Heart right ventricle (tissue), 16 donors: ENCODE measurements around the gene C5AR2. TPM values are rescaled to one million over a fixed set of nuclear protein-coding genes. Genes with fewer than 3 reads are reported as not detected.

Experiments
- ATAC-seq, 8 donors: fragments of 200-7000 bp; cut with Tn5 transposase; one replicate each; pipeline ENCODE4 v1.9.1; 2020; ENCODE audit warnings: mild to moderate bottlenecking in 8 of 8, moderate library complexity in 8 of 8, moderate number of reproducible peaks in 1 of 8
- DNase-seq, 2 donors: peaks; one replicate each; pipeline ENCODE4 v3.0.0-alpha.2; 2020
- H3K27ac ChIP-seq, 10 donors: fragments of 200-600 bp; sonication (generic) in 2 of 10; one replicate each; pipeline versions ENCODE4 v1.5.0 to v1.8.0; 2020 to 2022; ENCODE audit warnings: mild to moderate bottlenecking in 3 of 10
- H3K27me3 ChIP-seq, 7 donors: fragments of 200-600 bp; one replicate each; pipeline ENCODE4 v1.8.0; 2021 to 2022; ENCODE audit warnings: mild to moderate bottlenecking in 2 of 7
- H3K36me3 ChIP-seq, 9 donors: fragments of 200-600 bp; sonication (generic) in 1 of 9; one replicate each; pipeline versions ENCODE4 v1.5.0 to v1.8.0; 2020 to 2022; ENCODE audit warnings: mild to moderate bottlenecking in 2 of 9
- H3K4me1 ChIP-seq, 9 donors: fragments of 200-600 bp; sonication (generic) in 1 of 9; one replicate each; pipeline versions ENCODE4 v1.5.0 to v1.8.0; 2020 to 2022; ENCODE audit warnings: mild to moderate bottlenecking in 4 of 9
- H3K4me3 ChIP-seq, 10 donors: fragments of 200-600 bp; sonication (generic) in 2 of 10; one replicate each; pipeline versions ENCODE4 v1.5.0 to v1.8.0; 2020 to 2022; ENCODE audit warnings: mild to moderate bottlenecking in 7 of 10, moderate library complexity in 2 of 10
- H3K9me3 ChIP-seq, 11 donors: fragments of 200-600 bp in 10 of 11; sonication (generic) in 2 of 11; one replicate each; pipeline versions ENCODE4 v1.5.0 to v1.8.0; 2013 to 2022; ENCODE audit warnings: mild to moderate bottlenecking in 2 of 11, control low read depth in 1 of 11, moderate library complexity in 1 of 11
- WGBS, 2 donors: extraction: QIAGEN DNeasy Blood & Tissue Kit; methylation state at CpG; one replicate each; pipeline ENCODE4 v1.1.7; 2013; ENCODE audit warnings: inconsistent platforms in 1 of 2; 5-methylcytosine and 5-hydroxymethylcytosine counted together
- intact Hi-C, 10 donors: fragments of 100-400 bp; cut with DNase I; formaldehyde crosslinking; loops; one replicate each; pipeline versions ENCODE4 v1.11.1 to v1.14.2; 2022
- polyA plus RNA-seq, 2 donors: library from polyadenylated mRNA; stranded (reverse); fragments of 200-250 nt; gene quantifications; one replicate each; pipeline ENCODE4 v1.2.3, GENCODE V29; 2013
- total RNA-seq, 10 donors: library from RNA; stranded (reverse); fragmentation: NEBNext Ultra II Directional in 3 of 10; extraction: Animal tissue kit (Norgen Biotek cat#: 25700) in 3 of 10; gene quantifications; one replicate each; pipeline versions ENCODE4 v1.2.1 to v1.2.4, GENCODE V29; 2021 to 2023
- TF ChIP-seq, protein P1 (sequence below), 9 donors: fragments of 200-600 bp; sonication (generic) in 2 of 9; IDR thresholded peaks; one replicate each; pipeline versions ENCODE4 v1.5.0 to v1.8.0; 2021 to 2022; ENCODE audit warnings: antibody characterized with exemption in 9 of 9, mild to moderate bottlenecking in 5 of 9, moderate library complexity in 1 of 9
- donor health status: Arrhythmogenic right ventricular cardiomyopathy.
- donor health status: ischemic (EF 13 %, LVEDD 7.1; RV severe dilation, severe dysfunction).
- donor health status: healthy with polysubstance abuse.
- donor health status: DM: no; HTN: yes; CAD: no.
- donor health status: DM: no; HTN: no; CAD: no.
- donor health status: ischemic (EF 25% LVEDD 6.9; RV normal size, moderate dysfunction).
- donor health status: ischemic (EF 25% LVEDD 5.7; RV mildly dilated, moderate dysfunction).
- donor health status: healthy.
- donor health status: DM: yes; HTN: yes; CAD: no.
- donor health status: Ischemic cardiomyopathy.
- donor health status: ischemic (EF 35%, LVEDD 5.7; RV mildly dilated, moderate dysfunction).
- donor health status: nonischemic (EF 11% LVEDD 7.7; RV severe dilation, severe dysfunction).
- donor health status: DM: yes; HTN: yes; CAD: no.
- donor health status: PGD.
- donor health status: ischemic (EF 29% LVEDD 5.4; RV normal size, mild dysfunction).
- donor health status: nonischemic (EF 23%, LVEDD 6.1; RV moderate dilation, normal function).

The C5AR2 gene
- total and polyA plus RNA-seq, 12 donors: 0.22 to 2.3 (median 0.54) TPM

DNA sequence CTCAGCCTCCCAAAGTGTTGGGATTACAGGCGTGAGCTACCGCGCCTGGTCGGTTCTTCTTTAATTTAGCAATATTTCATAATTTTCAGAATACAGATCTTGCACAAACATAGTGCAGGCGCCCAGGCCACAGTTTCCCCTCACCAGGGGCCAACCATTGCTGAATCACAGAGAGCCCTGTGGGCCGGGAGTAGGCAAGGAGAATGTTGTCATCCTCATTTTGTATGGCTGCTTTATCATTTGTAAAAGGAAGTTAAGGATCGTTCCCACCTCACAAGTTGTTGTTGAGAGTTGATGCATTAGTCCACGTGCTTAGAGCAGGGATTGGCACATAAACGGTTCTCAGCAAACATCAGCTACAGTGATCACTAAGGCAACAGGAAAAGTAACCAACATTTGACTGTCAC, 57.2 kb downstream of the C5AR2 start:
- DNase-seq (no peak), ATAC-seq (peak in 4 of 8 donors; percentile 51 to 71 (median 59))
- Histone ChIP-seq H3K27me3 (peaks cover 0 to 18% (median 10%) of the 10 kb centered on the region in 7 donors), H3K9me3 (no peaks in the 10 kb centered on the region), H3K36me3 (no peaks in the 10 kb centered on the region), H3K4me3 (no peak overlapping the region), H3K4me1 (peaks cover 0 to 27% (median 0%) of the 10 kb centered on the region in 9 donors), H3K27ac (peak overlapping the region in 1 of 10 donors; percentile 89)
- WGBS, 2 donors: 72% methylated on average over 9 of the region's 9 CpGs
- intact Hi-C loops: loop anchor here in 1 of 10 donors (5.0 kb wide), 1 partner anchor 87 kb away; no protein-coding TSS in a partner anchor
- TF ChIP-seq, protein P1, sequence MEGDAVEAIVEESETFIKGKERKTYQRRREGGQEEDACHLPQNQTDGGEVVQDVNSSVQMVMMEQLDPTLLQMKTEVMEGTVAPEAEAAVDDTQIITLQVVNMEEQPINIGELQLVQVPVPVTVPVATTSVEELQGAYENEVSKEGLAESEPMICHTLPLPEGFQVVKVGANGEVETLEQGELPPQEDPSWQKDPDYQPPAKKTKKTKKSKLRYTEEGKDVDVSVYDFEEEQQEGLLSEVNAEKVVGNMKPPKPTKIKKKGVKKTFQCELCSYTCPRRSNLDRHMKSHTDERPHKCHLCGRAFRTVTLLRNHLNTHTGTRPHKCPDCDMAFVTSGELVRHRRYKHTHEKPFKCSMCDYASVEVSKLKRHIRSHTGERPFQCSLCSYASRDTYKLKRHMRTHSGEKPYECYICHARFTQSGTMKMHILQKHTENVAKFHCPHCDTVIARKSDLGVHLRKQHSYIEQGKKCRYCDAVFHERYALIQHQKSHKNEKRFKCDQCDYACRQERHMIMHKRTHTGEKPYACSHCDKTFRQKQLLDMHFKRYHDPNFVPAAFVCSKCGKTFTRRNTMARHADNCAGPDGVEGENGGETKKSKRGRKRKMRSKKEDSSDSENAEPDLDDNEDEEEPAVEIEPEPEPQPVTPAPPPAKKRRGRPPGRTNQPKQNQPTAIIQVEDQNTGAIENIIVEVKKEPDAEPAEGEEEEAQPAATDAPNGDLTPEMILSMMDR (IDR thresholded peaks at IDR 0.05): no peak

DNA sequence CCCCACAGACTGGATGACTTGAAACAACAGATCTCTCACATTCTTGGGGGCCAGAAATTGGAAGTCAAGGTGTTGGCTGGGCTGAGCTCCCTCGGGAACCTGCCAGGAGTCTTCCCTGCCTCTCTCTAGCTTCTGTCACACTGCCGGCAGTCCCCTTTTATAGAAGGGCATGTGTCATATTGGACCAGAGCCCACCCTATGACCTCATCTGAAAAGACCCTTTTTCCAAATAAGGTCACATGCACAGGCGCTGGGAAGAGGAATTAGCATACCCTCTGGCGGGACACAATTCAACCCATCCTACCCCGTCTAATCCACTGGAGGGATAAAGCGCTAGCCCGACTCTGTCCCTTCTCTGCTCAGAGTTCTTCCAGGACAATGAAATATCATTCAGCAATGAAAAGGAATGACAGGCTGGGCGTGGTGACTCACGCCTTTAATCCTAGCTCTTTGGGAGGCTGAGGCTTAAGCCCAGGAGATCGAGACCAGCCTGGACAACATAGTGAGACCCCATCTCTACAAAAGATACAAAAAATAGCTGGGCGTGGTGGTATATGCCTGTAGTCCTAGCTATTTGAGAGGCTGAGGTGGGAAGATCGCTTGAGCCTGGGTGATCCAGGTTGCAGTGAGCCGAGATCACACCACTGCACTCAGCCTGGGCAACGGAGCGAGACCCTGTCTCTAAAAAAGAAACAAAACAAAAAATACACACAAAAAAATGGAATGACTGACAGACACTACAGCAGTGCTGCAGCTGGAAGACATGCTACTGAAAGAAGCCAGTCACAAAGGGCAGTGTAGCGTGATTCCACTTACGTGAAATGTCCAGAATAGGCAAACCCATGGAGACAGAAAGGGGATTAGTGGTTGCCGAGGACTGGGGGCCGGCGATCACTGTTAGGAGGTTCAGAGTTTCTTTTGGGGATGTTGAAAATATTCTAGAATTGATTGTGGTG, 58.8 kb downstream of the C5AR2 start:
- peaks cover 0 to 27% (median 0%) of the 10 kb centered on the region in 9 donors for H3K4me1 ChIP-seq
- no peaks in the 10 kb centered on the region for H3K9me3 ChIP-seq
- DNase-seq: no peak
- no peaks in the 10 kb centered on the region for H3K36me3 ChIP-seq
- peak overlapping the region in 2 of 10 donors; percentile 44 to 89 for H3K27ac ChIP-seq
- intact Hi-C loops: loop anchor here in 8 of 10 donors (1.0 to 5.0 kb wide), 7 partner anchors 20 to 99 kb away; partner anchors contain the start of gene DHX34 (in 1 of the 8)
- 73 to 74% methylated on average over 20 of the region's 20 CpGs for WGBS, 2 donors
- peak in 1 of 8 donors; percentile 16 for ATAC-seq
- H3K27me3 ChIP-seq: peaks cover 0 to 20% (median 10%) of the 10 kb centered on the region in 7 donors
- H3K4me3 ChIP-seq: no peak overlapping the region
- TF ChIP-seq, protein P1 (IDR thresholded peaks at IDR 0.05): no peak

DNA sequence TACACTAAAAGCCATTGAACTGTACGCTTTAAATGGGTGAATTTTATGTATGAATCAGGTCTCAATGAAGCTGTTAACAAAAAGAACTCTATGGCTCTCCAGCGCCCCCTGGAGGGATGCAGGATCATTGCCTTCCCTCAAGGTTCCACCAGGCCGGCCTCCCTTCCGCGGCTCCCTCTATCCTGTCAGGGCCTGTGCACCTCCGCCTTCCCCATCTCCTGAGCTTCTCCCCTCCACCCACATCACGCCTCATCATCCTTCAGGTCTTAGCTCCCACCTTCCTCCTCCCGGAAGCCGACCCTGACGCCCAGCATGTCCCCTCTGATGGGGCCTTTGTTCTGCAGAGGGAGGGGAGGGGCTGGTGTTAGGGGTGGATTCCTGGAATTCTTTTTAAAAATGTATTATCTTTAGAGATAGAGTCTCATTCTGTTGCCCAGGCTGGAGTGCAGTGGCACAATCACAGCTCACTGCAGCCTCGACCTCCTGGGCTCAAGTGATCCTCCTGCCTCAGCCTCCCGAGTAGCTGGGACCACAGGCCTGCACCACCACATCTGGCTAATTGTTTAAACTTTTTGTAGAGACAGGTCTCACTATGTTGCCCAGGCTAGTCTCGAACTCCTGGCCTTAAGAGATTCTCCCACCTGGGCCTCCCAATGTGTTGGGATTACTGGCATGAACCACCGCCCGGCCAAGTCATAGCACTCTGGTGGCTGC, 59.7 kb downstream of the C5AR2 start:
- Histone ChIP-seq H3K27me3 (peaks cover 0 to 20% (median 10%) of the 10 kb centered on the region in 7 donors), H3K27ac (no peak overlapping the region), H3K4me3 (no peak overlapping the region), H3K36me3 (no peaks in the 10 kb centered on the region), H3K9me3 (no peaks in the 10 kb centered on the region), H3K4me1 (peaks cover 0 to 27% (median 0%) of the 10 kb centered on the region in 9 donors)
- ATAC-seq (peak; percentile 62 to 76 (median 68)), DNase-seq (peak; percentile 65 to 78)
- TF ChIP-seq, protein P1 (IDR thresholded peaks at IDR 0.05): peak; percentile 61 to 93 (median 88)
- intact Hi-C loops: loop anchor here in 7 of 10 donors (1.0 to 5.0 kb wide), 6 partner anchors 21 to 99 kb away; partner anchors contain the start of gene DHX34 (in 1 of the 7)
- WGBS, 2 donors: 31 to 32% methylated on average over 15 of the region's 15 CpGs

Other genes starting within 250 kb of the C5AR2 start
- 10 to 100 TPM; 19.5 to 32.8 (median 26.1) TPM for gene ZC3H4, start 218.4 kb upstream of the C5AR2 start, total RNA-seq
- 10 to 100 TPM in 1 of 2 donors, 1 to 10 TPM in 1; 4.5 to 13.8 TPM for gene ZC3H4, start 218.4 kb upstream of the C5AR2 start, polyA plus RNA-seq
- 10 to 100 TPM; 32.5 to 53.3 (median 45.5) TPM for gene SAE1, start 201.3 kb upstream of the C5AR2 start, total RNA-seq
- gene SAE1, start 201.3 kb upstream of the C5AR2 start, polyA plus RNA-seq: 10 to 100 TPM; 11.9 to 60.2 TPM
- gene BBC3, start 101.0 kb upstream of the C5AR2 start, total RNA-seq: 1 to 10 TPM; 2.4 to 5.5 (median 3.5) TPM
- 1 to 10 TPM; 4.1 to 6.0 TPM for gene BBC3, start 101.0 kb upstream of the C5AR2 start, polyA plus RNA-seq
- gene CCDC9, start 75.7 kb upstream of the C5AR2 start, total RNA-seq: 10 to 100 TPM; 14.2 to 28.7 (median 17.4) TPM
- 10 to 100 TPM; 15.8 to 31.1 TPM for gene CCDC9, start 75.7 kb upstream of the C5AR2 start, polyA plus RNA-seq
- 10 to 100 TPM in 8 of 10 donors, 1 to 10 TPM in 2; 9.2 to 14.2 (median 11.6) TPM for gene INAFM1, start 57.3 kb upstream of the C5AR2 start, total RNA-seq
- 10 to 100 TPM; 13.7 to 16.4 TPM for gene INAFM1, start 57.3 kb upstream of the C5AR2 start, polyA plus RNA-seq
- gene C5AR1, start 22.3 kb upstream of the C5AR2 start, total RNA-seq: 10 to 100 TPM in 3 of 10 donors, 1 to 10 TPM in 7; 4.5 to 18.6 (median 6.9) TPM
- gene C5AR1, start 22.3 kb upstream of the C5AR2 start, polyA plus RNA-seq: 1 to 10 TPM; 1.7 to 5.4 TPM
- gene DHX34, start 17.1 kb downstream of the C5AR2 start, total RNA-seq: 1 to 10 TPM; 4.4 to 8.8 (median 5.5) TPM
- gene DHX34, start 17.1 kb downstream of the C5AR2 start, polyA plus RNA-seq: 10 to 100 TPM in 1 of 2 donors, 1 to 10 TPM in 1; 9.7 to 11.7 TPM
- gene MEIS3, start 87.4 kb downstream of the C5AR2 start, total RNA-seq: 1 to 10 TPM in 8 of 10 donors, under 1 TPM in 2; 0.71 to 5.9 (median 1.9) TPM
- 1 to 10 TPM; 6.7 to 7.2 TPM for gene MEIS3, start 87.4 kb downstream of the C5AR2 start, polyA plus RNA-seq
- under 1 TPM in 7 of 10 donors, not detected in 3; 0.11 to 0.64 (median 0.15) TPM for gene SLC8A2, start 139.7 kb downstream of the C5AR2 start, total RNA-seq
- gene SLC8A2, start 139.7 kb downstream of the C5AR2 start, polyA plus RNA-seq: under 1 TPM; 0.03 to 0.22 TPM
- 10 to 100 TPM in 3 of 10 donors, 1 to 10 TPM in 7; 4.0 to 11.8 (median 8.1) TPM for gene KPTN, start 152.0 kb downstream of the C5AR2 start, total RNA-seq
- gene KPTN, start 152.0 kb downstream of the C5AR2 start, polyA plus RNA-seq: 10 to 100 TPM; 11.1 to 35.6 TPM
- 100 to 1,000 TPM; 115 to 183 (median 121) TPM for gene NAPA, start 182.9 kb downstream of the C5AR2 start, total RNA-seq
- 100 to 1,000 TPM; 133 to 135 TPM for gene NAPA, start 182.9 kb downstream of the C5AR2 start, polyA plus RNA-seq
- 1 to 10 TPM in 7 of 10 donors, under 1 TPM in 3; 0.56 to 3.7 (median 1.8) TPM for gene ZNF541, start 241.0 kb downstream of the C5AR2 start, total RNA-seq
- gene ZNF541, start 241.0 kb downstream of the C5AR2 start, polyA plus RNA-seq: under 1 TPM; 0.23 to 0.88 TPM